IPS-18a (cell line): Measurements from ENCODE around the gene CMTM2.
"Not testable (repeated sequence)": the region's sequence is repeated elsewhere in the genome, so short reads cannot be mapped to it uniquely, and the experiment has no call there.

ENCODE experiments used
- H3K27ac ChIP-seq: one replicate; pipeline ENCODE4 v1.5.1; 2013; ENCODE audit warnings: low read length
- H3K27me3 ChIP-seq: one replicate; pipeline ENCODE4 v1.6.1; 2013; ENCODE audit warnings: mild to moderate bottlenecking, low read length; ENCODE audit not compliant: control insufficient read depth, insufficient read depth
- H3K36me3 ChIP-seq: one replicate; pipeline ENCODE4 v1.6.1; 2013; ENCODE audit warnings: low read depth, low read length; ENCODE audit not compliant: control insufficient read depth
- H3K4me1 ChIP-seq: one replicate; pipeline ENCODE4 v1.6.1; 2013; ENCODE audit warnings: low read depth, low read length; ENCODE audit not compliant: control insufficient read depth
- H3K4me3 ChIP-seq: one replicate; pipeline ENCODE4 v1.5.1; 2013; ENCODE audit warnings: low read length
- H3K9ac ChIP-seq: one replicate; pipeline ENCODE4 v1.6.1; 2013; ENCODE audit warnings: mild to moderate bottlenecking, low read length, moderate library complexity
- H3K9me3 ChIP-seq: one replicate; pipeline ENCODE4 v1.6.1; 2013; ENCODE audit warnings: low read depth, low read length; ENCODE audit not compliant: control insufficient read depth

Gene CMTM2

DNA sequence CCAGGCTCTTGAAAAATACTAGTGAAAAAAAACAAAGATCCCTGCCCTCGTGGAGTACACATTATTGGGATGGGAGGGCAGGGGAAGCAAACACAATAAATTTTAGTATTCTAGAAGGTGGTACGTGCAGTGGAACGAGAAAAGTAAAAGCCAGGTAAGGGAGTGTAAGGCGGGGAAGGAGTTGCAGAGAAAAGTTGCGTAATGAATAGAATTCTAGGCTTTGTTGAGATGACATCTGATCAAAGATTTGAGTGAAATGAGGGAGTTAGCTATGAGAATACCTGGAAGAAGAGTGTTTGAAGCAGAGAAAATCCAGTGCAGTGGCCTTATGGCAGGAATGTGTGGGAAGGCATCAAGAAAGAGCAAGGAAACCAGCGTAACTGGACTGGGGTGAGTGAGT is 24.8 kb upstream of the CMTM2 start:
- Histone ChIP-seq H3K4me3 (no peak overlapping the region), H3K9ac (no peak overlapping the region), H3K9me3 (no peaks in the 10 kb centered on the region), H3K27ac (no peak overlapping the region), H3K27me3 (peaks cover 17% of the 10 kb centered on the region), H3K36me3 (peaks cover 2% of the 10 kb centered on the region), H3K4me1 (peaks cover 5% of the 10 kb centered on the region)

DNA sequence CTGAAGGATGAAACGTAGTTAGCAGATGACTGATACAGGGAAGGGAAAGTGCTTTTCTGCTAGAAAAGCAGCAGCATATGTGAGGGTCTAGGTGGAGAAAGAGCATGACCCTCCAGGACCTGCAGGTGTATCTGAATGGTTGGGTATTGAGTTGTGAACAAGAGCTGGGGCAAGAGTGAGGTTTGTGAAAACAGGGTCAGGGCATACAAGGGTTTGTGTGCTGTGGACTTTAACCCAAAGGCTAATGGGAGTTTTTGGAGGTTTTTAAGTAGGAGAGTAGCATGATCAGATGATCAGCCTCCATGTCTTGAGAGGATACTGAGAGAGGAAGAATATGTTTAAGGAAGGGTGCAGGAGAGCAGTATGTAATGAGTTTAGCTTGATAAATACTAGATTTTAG is 19.2 kb upstream of the CMTM2 start:
- no peak overlapping the region for H3K4me3 ChIP-seq
- no peak overlapping the region for H3K27ac ChIP-seq
- H3K27me3 ChIP-seq, result no peaks in the 10 kb centered on the region
- no peaks in the 10 kb centered on the region for H3K9me3 ChIP-seq
- H3K36me3 ChIP-seq, result peaks cover 5% of the 10 kb centered on the region
- no peaks in the 10 kb centered on the region for H3K4me1 ChIP-seq
- no peak overlapping the region for H3K9ac ChIP-seq

DNA sequence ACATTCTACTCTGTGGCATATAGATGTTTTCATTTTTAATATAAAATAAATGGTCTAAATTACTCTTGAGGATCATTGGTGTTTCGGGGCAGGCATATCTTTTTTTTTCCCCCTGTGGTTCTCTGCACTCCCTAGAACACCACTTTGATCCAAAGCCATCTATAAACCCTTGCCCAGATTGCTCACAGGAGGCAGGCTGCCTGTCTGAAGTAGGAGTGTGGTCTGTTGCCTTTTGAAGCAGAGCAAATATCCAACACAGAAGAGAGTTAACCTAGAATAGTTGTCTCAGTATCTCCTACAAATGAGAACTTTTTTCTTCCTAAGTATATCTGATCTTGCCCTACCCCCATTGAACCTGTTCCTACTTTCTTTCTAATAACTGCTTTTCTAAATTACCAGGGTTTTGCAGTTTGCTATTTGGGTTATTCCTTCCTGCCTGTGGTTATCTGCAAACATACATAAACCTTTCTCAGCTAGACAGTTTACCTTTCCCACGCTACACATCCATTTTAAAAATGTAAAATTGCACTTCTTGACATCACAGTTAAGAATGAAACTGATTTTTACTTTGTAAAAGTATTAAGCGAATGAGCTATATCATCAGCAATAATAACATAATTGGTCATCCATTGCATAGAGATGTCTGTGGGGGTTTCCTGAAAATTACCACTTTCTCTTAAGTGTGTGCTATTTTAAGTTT is 17.7 kb upstream of the CMTM2 start:
- Histone ChIP-seq H3K9ac (no peak overlapping the region), H3K4me1 (no peaks in the 10 kb centered on the region), H3K4me3 (no peak overlapping the region), H3K27ac (no peak overlapping the region), H3K36me3 (peaks cover 3% of the 10 kb centered on the region), H3K9me3 (no peaks in the 10 kb centered on the region), H3K27me3 (no peaks in the 10 kb centered on the region)

- H3K36me3 ChIP-seq, result peaks cover 3% of the 10 kb centered on the region
- no peak overlapping the region for H3K27ac ChIP-seq
- no peaks in the 10 kb centered on the region for H3K9me3 ChIP-seq
- no peak overlapping the region for H3K4me3 ChIP-seq
- no peak overlapping the region for H3K9ac ChIP-seq
- no peaks in the 10 kb centered on the region for H3K4me1 ChIP-seq
- no peaks in the 10 kb centered on the region for H3K27me3 ChIP-seq
These were observed 16.9 kb upstream of the CMTM2 start for GRCh38 chr16:66562409-66562808.

DNA sequence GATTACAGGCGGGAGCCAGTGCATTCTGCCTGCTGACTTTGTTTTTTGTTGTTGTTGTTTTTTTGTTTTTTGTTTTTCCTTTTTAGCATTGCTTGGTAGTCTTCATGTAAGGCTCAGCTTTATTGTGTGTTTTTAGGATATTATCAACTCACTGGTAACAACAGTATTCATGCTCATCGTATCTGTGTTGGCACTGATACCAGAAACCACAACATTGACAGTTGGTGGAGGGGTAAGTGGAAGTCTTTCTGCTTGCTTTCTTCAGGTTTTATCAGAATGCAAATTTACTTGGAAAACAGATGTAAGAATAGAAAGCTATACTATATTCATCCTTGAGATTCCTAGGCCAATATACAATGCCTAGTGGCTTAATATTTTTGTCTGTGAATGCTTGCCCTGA is 16.3 kb upstream of the CMTM2 start:
- H3K9ac ChIP-seq, result no peak overlapping the region
- H3K4me1 ChIP-seq, result no peaks in the 10 kb centered on the region
- H3K27ac ChIP-seq, result no peak overlapping the region
- peaks cover 3% of the 10 kb centered on the region for H3K36me3 ChIP-seq
- H3K27me3 ChIP-seq, result no peaks in the 10 kb centered on the region
- H3K9me3 ChIP-seq, result no peaks in the 10 kb centered on the region
- H3K4me3 ChIP-seq, result no peak overlapping the region

DNA sequence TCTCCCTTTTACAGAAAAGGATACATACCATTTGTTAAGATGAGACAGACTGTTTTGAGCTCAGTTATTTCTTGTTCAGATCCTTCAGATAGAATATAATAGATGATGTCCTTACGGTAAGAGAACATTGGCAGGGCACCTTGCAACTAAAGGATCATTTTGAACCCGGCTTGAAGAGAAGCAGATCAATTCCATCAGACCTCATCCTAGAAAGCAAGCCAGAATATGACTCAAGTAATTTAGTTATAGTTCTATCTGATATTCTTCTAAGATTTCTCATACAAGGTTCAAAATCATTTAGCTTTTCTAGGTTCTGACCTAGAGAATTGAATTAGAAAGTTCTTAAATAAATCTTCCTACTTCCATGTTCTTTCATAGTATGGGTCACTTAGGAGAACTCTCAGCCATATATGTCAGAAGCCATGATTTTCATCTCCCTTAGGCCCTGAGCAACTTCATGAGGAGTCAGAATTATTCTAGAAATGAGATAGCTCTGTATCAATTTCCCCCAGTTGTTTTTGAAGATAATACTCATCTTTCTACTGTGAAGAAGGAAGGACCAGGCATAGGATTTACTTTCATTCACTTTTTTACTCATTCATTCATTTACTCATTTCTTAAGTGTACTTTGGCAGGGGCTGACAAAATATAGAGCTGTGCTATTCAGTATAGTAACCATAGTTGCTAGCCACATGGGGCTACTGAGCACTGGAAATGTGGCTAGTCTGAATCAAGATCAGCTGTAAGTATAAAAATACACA is 15.5 kb upstream of the CMTM2 start:
- Histone ChIP-seq H3K27ac (no peak overlapping the region), H3K9ac (no peak overlapping the region), H3K4me1 (no peaks in the 10 kb centered on the region), H3K36me3 (peaks cover 3% of the 10 kb centered on the region), H3K27me3 (no peaks in the 10 kb centered on the region), H3K4me3 (no peak overlapping the region), H3K9me3 (no peaks in the 10 kb centered on the region)

- Histone ChIP-seq H3K9ac (no peak within 1 kb of the TSS), H3K9me3 (no peaks in the 10 kb centered on the region), H3K4me3 (no peak within 1 kb of the TSS), H3K36me3 (no peaks in the 10 kb centered on the region), H3K27ac (no peak within 1 kb of the TSS), H3K27me3 (no peaks in the 10 kb centered on the region), H3K4me1 (no peaks in the 10 kb centered on the region)
These were observed 13.0 kb upstream of the CMTM2 start, which contains the start of gene CMTM1 for GRCh38 chr16:66566051-66566901. Gene CMTM1 (plus strand): TSS chr16:66566439. CDS start chr16:66566514, 75 bp downstream.

GRCh38 chr16:66567270-66567669 is 12.0 kb upstream of the CMTM2 start:
- not testable (repeated sequence) for H3K27ac ChIP-seq, H3K4me1 ChIP-seq, H3K9ac ChIP-seq, H3K36me3 ChIP-seq, H3K4me3 ChIP-seq, H3K27me3 ChIP-seq, H3K9me3 ChIP-seq

- Histone ChIP-seq H3K27me3 (no peaks in the 10 kb centered on the region), H3K9ac (no peak overlapping the region), H3K27ac (no peak overlapping the region), H3K4me3 (no peak overlapping the region), H3K4me1 (no peaks in the 10 kb centered on the region), H3K9me3 (no peaks in the 10 kb centered on the region), H3K36me3 (no peaks in the 10 kb centered on the region)
These were observed 10.9 kb upstream of the CMTM2 start for GRCh38 chr16:66568355-66568754.

DNA sequence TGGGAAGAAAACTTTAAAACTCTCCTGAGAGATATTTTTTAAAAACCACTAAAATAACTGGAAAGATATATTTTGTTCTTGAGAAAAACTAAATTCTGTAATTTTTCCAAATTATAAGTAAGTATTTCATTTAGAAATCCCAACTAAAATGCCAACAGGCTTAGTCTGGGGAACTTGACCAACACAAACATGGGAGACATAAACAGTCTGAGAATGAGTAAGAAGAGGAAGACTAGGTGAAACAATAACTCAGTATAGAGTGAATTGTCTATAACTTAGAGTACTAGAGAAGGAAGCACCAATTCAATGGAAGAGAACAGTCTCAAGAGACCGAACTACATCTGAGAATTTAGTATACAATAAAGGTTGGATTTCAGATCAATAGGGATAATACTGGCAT is 10.1 kb upstream of the CMTM2 start:
- Histone ChIP-seq H3K4me1 (no peaks in the 10 kb centered on the region), H3K27me3 (no peaks in the 10 kb centered on the region), H3K27ac (no peak overlapping the region), H3K36me3 (no peaks in the 10 kb centered on the region), H3K9ac (no peak overlapping the region), H3K4me3 (no peak overlapping the region), H3K9me3 (no peaks in the 10 kb centered on the region)

DNA sequence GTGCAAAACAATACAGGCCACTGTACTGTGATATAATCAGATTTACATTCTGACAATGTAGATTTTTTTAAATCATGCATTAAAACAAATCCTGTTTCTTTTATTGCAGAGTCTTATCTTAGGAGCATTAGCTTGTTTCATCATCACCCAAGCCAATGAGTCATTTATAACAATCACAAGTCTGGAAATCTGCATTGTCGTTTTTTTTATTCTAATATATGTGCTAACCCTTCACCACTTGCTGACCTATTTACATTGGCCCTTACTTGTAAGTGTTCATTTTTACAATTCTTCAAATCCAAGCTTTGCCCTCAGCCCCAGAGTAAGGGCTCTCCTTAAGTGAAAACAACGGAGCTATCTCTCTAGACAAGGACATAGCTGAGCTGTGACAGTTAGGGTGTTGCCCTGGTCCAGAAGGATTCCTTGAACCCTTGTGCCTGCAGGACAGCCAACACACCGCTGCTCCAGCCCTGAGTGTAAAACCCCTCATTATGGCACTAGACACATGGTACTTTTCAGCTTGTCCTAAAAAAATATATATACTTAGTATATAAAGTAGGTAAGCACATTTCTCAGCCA is 9.3 kb upstream of the CMTM2 start:
- H3K27ac ChIP-seq, result no peak overlapping the region
- H3K9ac ChIP-seq, result no peak overlapping the region
- H3K4me1 ChIP-seq, result no peaks in the 10 kb centered on the region
- no peak overlapping the region for H3K4me3 ChIP-seq
- no peaks in the 10 kb centered on the region for H3K27me3 ChIP-seq
- H3K9me3 ChIP-seq, result no peaks in the 10 kb centered on the region
- H3K36me3 ChIP-seq, result no peaks in the 10 kb centered on the region
